IgD-negative memory B cell (primary cell): ENCODE data around the gene KCNN1. TPM values are rescaled to one million over a fixed set of nuclear protein-coding genes. Genes with fewer than 3 reads are reported as not detected.

ENCODE experiments used
- H3K27ac Mint-ChIP-seq, 3 donors: one replicate each; pipeline ENCODE4 v1.8.0; 2020 to 2022; ENCODE audit warnings: mild to moderate bottlenecking in 3 of 3, mixed read lengths in 3 of 3, moderate library complexity in 1 of 3
- H3K27me3 Mint-ChIP-seq: one replicate; pipeline ENCODE4 v1.8.0; 2021; ENCODE audit warnings: mixed read lengths
- H3K36me3 Mint-ChIP-seq: one replicate; pipeline ENCODE4 v1.8.0; 2020; ENCODE audit warnings: mild to moderate bottlenecking, mixed read lengths
- H3K4me1 Mint-ChIP-seq, 3 donors: one replicate each; pipeline ENCODE4 v1.8.0; 2020 to 2022; ENCODE audit warnings: mixed read lengths in 3 of 3, mild to moderate bottlenecking in 1 of 3
- H3K4me3 Mint-ChIP-seq, 4 donors: one replicate each; pipeline ENCODE4 v1.8.0; 2020 to 2022; ENCODE audit warnings: mild to moderate bottlenecking in 4 of 4, mixed read lengths in 4 of 4, moderate library complexity in 3 of 4
- H3K9me3 Mint-ChIP-seq, 3 donors: one replicate each; pipeline ENCODE4 v1.8.0; 2020 to 2021; ENCODE audit warnings: mixed read lengths in 3 of 3, mild to moderate bottlenecking in 1 of 3
- polyA plus RNA-seq: library from polyadenylated mRNA; unstranded; fragments of 300-500 nt; fragmentation: Illumina TruSeq; gene quantifications from one replicate; pipeline ENCODE4 v1.2.3, GENCODE V29; 2021

KCNN1 gene
- polyA plus RNA-seq, 1 donor from 2014 or later, result not detected

GRCh38 chr19:17951990-17952976 is 14.6 kb upstream of the KCNN1 start:
- no peaks in the 10 kb centered on the region for H3K36me3 Mint-ChIP-seq
- peaks cover 57% of the 10 kb centered on the region for H3K27me3 Mint-ChIP-seq
- H3K4me3 Mint-ChIP-seq, result peak overlapping the region in 3 of 4 donors; percentile 40 to 85 (median 83)
- peaks cover 13 to 28% (median 22%) of the 10 kb centered on the region in 3 donors for H3K4me1 Mint-ChIP-seq
- peaks cover 0 to 2% (median 0%) of the 10 kb centered on the region in 3 donors for H3K9me3 Mint-ChIP-seq
- peak overlapping the region in 2 of 3 donors; percentile 53 to 98 for H3K27ac Mint-ChIP-seq

GRCh38 chr19:17953316-17953801 is 13.5 kb upstream of the KCNN1 start:
- H3K36me3 Mint-ChIP-seq, result no peaks in the 10 kb centered on the region
- peak overlapping the region in 2 of 4 donors; percentile 40 to 81 for H3K4me3 Mint-ChIP-seq
- H3K4me1 Mint-ChIP-seq, result peaks cover 12 to 25% (median 20%) of the 10 kb centered on the region in 3 donors
- peaks cover 63% of the 10 kb centered on the region for H3K27me3 Mint-ChIP-seq
- peaks cover 0 to 2% (median 0%) of the 10 kb centered on the region in 3 donors for H3K9me3 Mint-ChIP-seq
- H3K27ac Mint-ChIP-seq, result peak overlapping the region in 1 of 3 donors; percentile 53

GRCh38 chr19:17953869-17954268 is 13.0 kb upstream of the KCNN1 start:
- peaks cover 63% of the 10 kb centered on the region for H3K27me3 Mint-ChIP-seq

GRCh38 chr19:17954401-17954800 is 12.5 kb upstream of the KCNN1 start:
- Mint-ChIP-seq H3K27ac (peak overlapping the region in 1 of 3 donors; percentile 39), H3K27me3 (peaks cover 58% of the 10 kb centered on the region), H3K4me3 (no peak overlapping the region)

More at GRCh38 chr19:17953869-17954268, 13.0 kb upstream of the KCNN1 start:
- H3K4me1 Mint-ChIP-seq, result peaks cover 12 to 22% (median 20%) of the 10 kb centered on the region in 3 donors
- peaks cover 0 to 2% (median 0%) of the 10 kb centered on the region in 3 donors for H3K9me3 Mint-ChIP-seq
- H3K4me3 Mint-ChIP-seq, result peak overlapping the region in 1 of 4 donors; percentile 81
- no peak overlapping the region for H3K27ac Mint-ChIP-seq
- H3K36me3 Mint-ChIP-seq, result no peaks in the 10 kb centered on the region

GRCh38 chr19:17957149-17957849 is 9.6 kb upstream of the KCNN1 start:
- Mint-ChIP-seq H3K27me3 (peaks cover 39% of the 10 kb centered on the region), H3K36me3 (no peaks in the 10 kb centered on the region), H3K4me1 (peaks cover 0 to 3% (median 0%) of the 10 kb centered on the region in 3 donors), H3K9me3 (no peaks in the 10 kb centered on the region), H3K27ac (no peak overlapping the region), H3K4me3 (no peak overlapping the region)

More at GRCh38 chr19:17954401-17954800, 12.5 kb upstream of the KCNN1 start:
- Mint-ChIP-seq H3K4me1 (peaks cover 10 to 17% (median 17%) of the 10 kb centered on the region in 3 donors), H3K36me3 (no peaks in the 10 kb centered on the region), H3K9me3 (peaks cover 0 to 2% (median 0%) of the 10 kb centered on the region in 3 donors)

- Mint-ChIP-seq H3K4me3 (peak overlapping the region in 1 of 4 donors; percentile 17), H3K4me1 (no peaks in the 10 kb centered on the region), H3K27ac (no peak overlapping the region), H3K36me3 (no peaks in the 10 kb centered on the region), H3K9me3 (no peaks in the 10 kb centered on the region), H3K27me3 (peaks cover 34% of the 10 kb centered on the region)
These were observed 9.0 kb upstream of the KCNN1 start for GRCh38 chr19:17957885-17958284.

- Mint-ChIP-seq H3K9me3 (no peaks in the 10 kb centered on the region), H3K27me3 (peaks cover 46% of the 10 kb centered on the region), H3K27ac (no peak overlapping the region), H3K4me1 (peaks cover 0 to 8% (median 4%) of the 10 kb centered on the region in 3 donors), H3K36me3 (peaks cover 3% of the 10 kb centered on the region), H3K4me3 (no peak overlapping the region)
These were observed 2.8 kb upstream of the KCNN1 start for GRCh38 chr19:17963936-17964691.

- H3K36me3 Mint-ChIP-seq, result peaks cover 3% of the 10 kb centered on the region
- H3K27me3 Mint-ChIP-seq, result peaks cover 50% of the 10 kb centered on the region
- H3K9me3 Mint-ChIP-seq, result no peaks in the 10 kb centered on the region
- H3K4me1 Mint-ChIP-seq, result peaks cover 0 to 8% (median 4%) of the 10 kb centered on the region in 3 donors
- no peak overlapping the region for H3K27ac Mint-ChIP-seq
- peak overlapping the region in 1 of 4 donors; percentile 66 for H3K4me3 Mint-ChIP-seq
These were observed 1.4 kb upstream of the KCNN1 start for GRCh38 chr19:17965370-17966128.

- H3K27me3 Mint-ChIP-seq, result peaks cover 50% of the 10 kb centered on the region
- no peaks in the 10 kb centered on the region for H3K9me3 Mint-ChIP-seq
- no peak overlapping the region for H3K4me3 Mint-ChIP-seq
- peaks cover 0 to 8% (median 4%) of the 10 kb centered on the region in 3 donors for H3K4me1 Mint-ChIP-seq
- no peak overlapping the region for H3K27ac Mint-ChIP-seq
- peaks cover 3% of the 10 kb centered on the region for H3K36me3 Mint-ChIP-seq
These were observed 801 bp upstream of the KCNN1 start for GRCh38 chr19:17966129-17966483.

GRCh38 chr19:17967257-17968051 is 547 bp downstream of the KCNN1 start:
- H3K36me3 Mint-ChIP-seq, result peaks cover 3% of the 10 kb centered on the region
- H3K4me1 Mint-ChIP-seq, result peaks cover 0 to 8% (median 4%) of the 10 kb centered on the region in 3 donors
- no peaks in the 10 kb centered on the region for H3K9me3 Mint-ChIP-seq
- H3K27ac Mint-ChIP-seq, result no peak overlapping the region
- H3K27me3 Mint-ChIP-seq, result peaks cover 43% of the 10 kb centered on the region
- H3K4me3 Mint-ChIP-seq, result peak overlapping the region in 2 of 4 donors; percentile 51 to 69

GRCh38 chr19:17968362-17968761 is 1.5 kb downstream of the KCNN1 start:
- Mint-ChIP-seq H3K4me1 (peaks cover 0 to 8% (median 4%) of the 10 kb centered on the region in 3 donors), H3K36me3 (peaks cover 3% of the 10 kb centered on the region), H3K27me3 (peaks cover 41% of the 10 kb centered on the region), H3K4me3 (no peak overlapping the region), H3K27ac (no peak overlapping the region), H3K9me3 (no peaks in the 10 kb centered on the region)

GRCh38 chr19:17969096-17969792 is 2.3 kb downstream of the KCNN1 start:
- Mint-ChIP-seq H3K9me3 (no peaks in the 10 kb centered on the region), H3K4me3 (no peak overlapping the region), H3K4me1 (peaks cover 0 to 8% (median 4%) of the 10 kb centered on the region in 3 donors), H3K27ac (peak overlapping the region in 1 of 3 donors; percentile 33), H3K36me3 (peaks cover 2% of the 10 kb centered on the region), H3K27me3 (peaks cover 33% of the 10 kb centered on the region)
